Astrocyte of the spinal cord (primary cell): ENCODE measurements around the gene COL6A1.

Source experiments
- DNase-seq: peaks from one replicate; pipeline ENCODE4 v3.0.0; 2011; ENCODE audit warnings: low read depth, low spot score
- H3K4me3 ChIP-seq: 2 replicates; pipeline ENCODE4 v1.5.1; 2011; ENCODE audit warnings: low read depth, mild to moderate bottlenecking, low read length, moderate library complexity
- in situ Hi-C: cut with HindIII; loops from 2 replicates; pipeline ENCODE4 v1.10.0; 2017; ENCODE audit warnings: low sequenced_read_pairs
- TF ChIP-seq, protein P1 (sequence below): IDR thresholded peaks from 2 replicates; pipeline ENCODE4 v1.5.1; 2012; ENCODE audit warnings: low read depth, mild to moderate bottlenecking, low read length, inconsistent platforms

COL6A1 gene

DNA sequence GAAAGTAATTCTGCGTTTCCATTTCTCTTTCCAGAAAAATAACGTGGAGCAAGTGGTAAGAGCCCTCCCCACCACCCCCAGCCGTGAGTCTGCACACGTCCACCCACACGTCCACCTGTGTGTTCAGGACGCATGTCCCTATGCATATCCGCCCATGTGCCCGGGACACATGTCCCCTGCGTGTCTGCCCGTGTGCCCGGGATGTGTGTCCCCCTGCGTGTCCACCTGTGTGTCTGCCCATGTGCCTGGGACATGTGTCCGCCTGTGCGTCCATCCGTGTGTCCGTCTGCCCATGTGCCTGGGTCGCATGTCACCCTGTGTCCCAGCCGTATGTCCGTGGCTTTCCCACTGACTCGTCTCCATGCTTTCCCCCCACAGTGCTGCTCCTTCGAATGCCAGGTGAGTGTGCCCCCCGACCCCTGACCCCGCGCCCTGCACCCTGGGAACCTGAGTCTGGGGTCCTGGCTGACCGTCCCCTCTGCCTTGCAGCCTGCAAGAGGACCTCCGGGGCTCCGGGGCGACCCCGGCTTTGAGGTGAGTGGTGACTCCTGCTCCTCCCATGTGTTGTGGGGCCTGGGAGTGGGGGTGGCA, 5.6 kb downstream of the COL6A1 start:
- TF ChIP-seq, protein P1, sequence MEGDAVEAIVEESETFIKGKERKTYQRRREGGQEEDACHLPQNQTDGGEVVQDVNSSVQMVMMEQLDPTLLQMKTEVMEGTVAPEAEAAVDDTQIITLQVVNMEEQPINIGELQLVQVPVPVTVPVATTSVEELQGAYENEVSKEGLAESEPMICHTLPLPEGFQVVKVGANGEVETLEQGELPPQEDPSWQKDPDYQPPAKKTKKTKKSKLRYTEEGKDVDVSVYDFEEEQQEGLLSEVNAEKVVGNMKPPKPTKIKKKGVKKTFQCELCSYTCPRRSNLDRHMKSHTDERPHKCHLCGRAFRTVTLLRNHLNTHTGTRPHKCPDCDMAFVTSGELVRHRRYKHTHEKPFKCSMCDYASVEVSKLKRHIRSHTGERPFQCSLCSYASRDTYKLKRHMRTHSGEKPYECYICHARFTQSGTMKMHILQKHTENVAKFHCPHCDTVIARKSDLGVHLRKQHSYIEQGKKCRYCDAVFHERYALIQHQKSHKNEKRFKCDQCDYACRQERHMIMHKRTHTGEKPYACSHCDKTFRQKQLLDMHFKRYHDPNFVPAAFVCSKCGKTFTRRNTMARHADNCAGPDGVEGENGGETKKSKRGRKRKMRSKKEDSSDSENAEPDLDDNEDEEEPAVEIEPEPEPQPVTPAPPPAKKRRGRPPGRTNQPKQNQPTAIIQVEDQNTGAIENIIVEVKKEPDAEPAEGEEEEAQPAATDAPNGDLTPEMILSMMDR, result no peak
- DNase-seq, result no peak
- H3K4me3 ChIP-seq, result no peak overlapping the region
- in situ Hi-C loops, result no loop called here

DNA sequence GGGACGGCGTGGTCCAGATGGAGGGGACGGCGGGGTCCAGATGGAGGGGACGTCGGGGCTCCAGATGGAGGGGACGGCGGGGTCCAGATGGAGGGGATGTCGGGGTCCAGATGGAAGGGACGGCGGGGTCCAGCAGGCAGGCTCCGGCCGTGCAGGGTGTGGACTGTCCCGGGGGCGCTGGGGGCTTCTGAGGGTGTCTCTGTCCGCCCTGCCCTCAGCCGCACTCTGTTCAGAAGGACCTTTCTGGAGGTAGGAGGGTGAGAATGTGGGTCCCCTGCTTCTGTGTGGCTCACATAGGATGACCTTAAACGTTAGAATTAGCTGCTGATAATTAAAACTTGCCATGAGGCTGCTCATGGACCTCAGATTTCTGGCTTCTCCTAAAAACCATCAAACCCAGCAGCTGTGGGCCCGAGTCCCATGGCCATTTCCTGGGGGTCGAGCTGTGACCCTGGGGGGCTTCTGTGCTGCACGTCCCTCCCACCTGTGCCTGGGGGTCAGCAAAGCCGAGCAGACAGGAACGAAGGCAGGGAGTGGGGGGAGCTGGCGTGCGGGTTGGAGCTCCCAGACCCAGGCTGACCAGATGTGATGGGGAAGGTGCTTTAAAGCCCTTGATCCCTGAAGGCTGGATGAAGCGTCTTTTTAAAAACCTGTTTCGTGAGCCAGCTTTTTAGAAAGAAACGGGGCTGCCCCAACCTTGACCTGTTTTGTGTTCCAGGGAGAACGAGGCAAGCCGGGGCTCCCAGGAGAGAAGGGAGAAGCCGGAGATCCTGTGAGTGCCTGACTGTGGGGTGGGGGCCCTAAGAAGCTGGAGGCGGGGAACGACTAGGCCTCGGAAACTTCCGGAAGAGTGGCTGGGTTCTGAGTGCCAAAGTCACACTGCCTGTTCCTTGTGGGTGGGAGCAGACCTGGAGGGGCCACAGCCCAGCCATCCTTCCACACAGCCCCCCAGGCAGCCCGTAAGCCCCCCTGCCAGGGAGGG, 7.1 kb downstream of the COL6A1 start:
- TF ChIP-seq, protein P1, result no peak
- no peak overlapping the region for H3K4me3 ChIP-seq
- no peak for DNase-seq
- in situ Hi-C loops, result no loop called here

DNA sequence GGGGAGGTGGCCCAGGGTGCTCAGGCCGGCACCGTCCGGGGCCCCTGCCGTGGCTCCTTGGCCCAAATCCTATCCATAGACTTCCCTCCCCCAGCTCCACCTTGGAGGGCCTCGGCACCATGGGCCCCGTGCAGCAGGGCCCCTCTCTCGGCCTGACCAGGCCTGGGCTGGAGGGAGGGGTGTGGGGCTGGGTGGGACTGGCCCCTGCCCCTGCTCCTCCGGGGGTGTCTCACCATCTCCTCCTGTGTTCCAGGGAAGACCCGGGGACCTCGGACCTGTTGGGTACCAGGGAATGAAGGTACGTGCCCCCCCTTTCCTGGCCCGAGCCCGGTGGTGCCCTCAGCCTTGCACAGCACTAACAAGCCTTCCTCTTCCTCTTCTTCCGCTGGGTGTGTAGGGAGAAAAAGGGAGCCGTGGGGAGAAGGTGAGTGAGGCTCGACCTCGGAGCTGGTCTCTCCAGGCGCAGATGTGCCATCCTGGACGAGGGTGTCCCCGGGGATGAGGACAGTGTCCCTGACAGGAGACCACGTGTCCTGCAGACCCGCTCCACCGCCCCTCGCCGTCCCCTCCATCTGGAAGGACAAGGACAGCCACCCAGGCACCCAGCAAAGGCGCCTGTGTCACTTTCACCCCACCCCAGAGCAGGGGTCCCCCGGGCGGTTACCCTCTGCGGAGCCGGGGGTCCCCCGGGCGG, 7.9 kb downstream of the COL6A1 start:
- H3K4me3 ChIP-seq, result no peak overlapping the region
- DNase-seq, result no peak
- in situ Hi-C loops, result no loop called here
- TF ChIP-seq, protein P1, result no peak

DNA sequence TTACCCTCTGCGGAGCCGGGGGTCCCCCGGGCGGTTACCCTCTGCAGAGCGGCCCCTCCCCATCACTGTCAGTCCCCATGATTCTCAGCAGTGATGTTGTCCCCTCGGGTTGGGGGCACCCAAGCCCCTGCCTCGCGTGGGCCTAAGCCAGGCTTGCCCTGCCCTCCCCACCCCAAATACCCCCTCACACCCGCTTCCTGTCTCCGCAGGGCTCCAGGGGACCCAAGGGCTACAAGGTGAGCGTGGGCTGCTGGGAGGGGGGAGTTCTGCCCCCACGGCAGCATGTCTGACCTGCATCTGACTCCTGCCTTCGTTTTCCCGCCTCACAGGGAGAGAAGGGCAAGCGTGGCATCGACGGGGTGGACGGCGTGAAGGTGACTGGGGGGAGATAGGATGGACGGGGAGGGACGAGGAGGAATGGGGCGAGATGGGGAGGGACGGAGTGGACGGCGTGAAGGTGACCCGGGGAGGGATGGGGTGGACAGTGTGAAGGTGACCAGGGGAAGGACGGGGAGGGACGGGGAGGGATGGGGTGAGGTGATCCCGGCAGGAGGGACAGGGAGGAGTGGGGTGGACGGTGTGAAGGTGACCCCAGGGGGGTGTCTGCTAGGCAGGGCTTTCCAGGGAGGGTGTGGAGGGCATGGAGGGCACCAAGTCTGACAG, 8.6 kb downstream of the COL6A1 start:
- no peak overlapping the region for H3K4me3 ChIP-seq
- TF ChIP-seq, protein P1, result no peak
- DNase-seq, result no peak
- in situ Hi-C loops, result no loop called here

DNA sequence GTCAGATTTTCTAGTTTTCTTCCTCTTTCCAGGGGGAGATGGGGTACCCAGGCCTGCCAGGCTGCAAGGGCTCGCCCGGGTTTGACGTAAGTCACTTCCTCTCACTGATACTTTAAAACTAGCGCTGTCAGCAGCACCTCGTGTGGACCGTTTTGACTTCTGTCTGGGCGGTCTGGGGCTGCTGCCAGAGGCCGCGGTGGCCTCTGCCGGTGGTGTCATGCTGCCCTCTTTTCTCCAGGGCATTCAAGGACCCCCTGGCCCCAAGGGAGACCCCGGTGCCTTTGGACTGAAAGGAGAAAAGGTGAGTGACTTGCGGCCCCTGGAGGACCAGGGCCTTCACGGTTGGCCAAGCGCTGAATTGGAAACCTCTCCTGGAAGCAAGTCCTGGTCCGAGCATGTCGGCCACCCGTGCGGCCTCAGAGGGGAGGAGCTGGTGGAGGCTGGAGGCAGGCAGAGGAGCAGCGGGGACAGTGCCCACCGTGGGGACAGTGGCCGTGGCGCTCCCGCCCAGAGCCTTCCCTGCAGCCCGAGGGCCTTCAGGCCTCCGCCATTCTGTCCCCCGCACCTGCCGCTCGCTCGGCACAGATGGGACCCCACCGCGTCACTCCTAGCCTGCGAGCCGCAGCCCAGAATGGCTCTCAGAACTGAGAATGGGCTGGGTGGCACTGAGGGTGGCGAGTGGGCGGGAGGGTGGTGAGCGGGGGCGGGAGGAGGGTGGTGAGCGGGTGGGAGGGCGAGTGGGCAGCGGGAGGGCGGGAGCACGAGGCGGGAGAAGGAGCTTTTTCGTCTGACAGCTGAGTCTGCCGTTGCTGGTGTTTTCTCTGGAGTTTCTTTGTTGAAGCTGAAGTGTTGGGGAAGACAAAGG, 9.4 kb downstream of the COL6A1 start:
- TF ChIP-seq, protein P1, result no peak
- DNase-seq, result no peak
- in situ Hi-C loops, result no loop called here
- no peak overlapping the region for H3K4me3 ChIP-seq
